HepG2 (cell line): ENCODE data around the gene ANTXRL.

Experiments used
- CREM ChIP-seq, 2 experiments: sonication (generic) in 1 of 2; formaldehyde crosslinking in 1 of 2; IDR thresholded peaks; 2 replicates each; pipeline versions ENCODE4 v1.4.0 to v1.6.1; 2016 to 2020; ENCODE audit warnings: antibody characterized with exemption in 1 of 2, mild to moderate bottlenecking in 1 of 2, missing genetic modification reagents in 1 of 2
- KDM5A ChIP-seq: fragments of 200-600 bp; sonication (generic); IDR thresholded peaks from 2 replicates; pipeline ENCODE4 v1.7.0; 2018; ENCODE audit warnings: antibody characterized with exemption, mild to moderate bottlenecking, low read length, borderline replicate concordance
- SIX1 ChIP-seq: sonication (generic); formaldehyde crosslinking; IDR thresholded peaks from 2 replicates; pipeline ENCODE4 v1.4.0; 2020; ENCODE audit warnings: missing genetic modification reagents, borderline replicate concordance
- ZNF335 ChIP-seq: sonication (generic); formaldehyde crosslinking; IDR thresholded peaks from 2 replicates; pipeline ENCODE4 v1.4.0; 2020; ENCODE audit warnings: missing genetic modification reagents
- TF ChIP-seq, protein P1 (sequence below): sonication (generic); formaldehyde crosslinking; IDR thresholded peaks from 2 replicates; pipeline ENCODE4 v1.8.1; 2023; ENCODE audit warnings: missing genetic modification reagents, inconsistent platforms, borderline replicate concordance

DNA sequence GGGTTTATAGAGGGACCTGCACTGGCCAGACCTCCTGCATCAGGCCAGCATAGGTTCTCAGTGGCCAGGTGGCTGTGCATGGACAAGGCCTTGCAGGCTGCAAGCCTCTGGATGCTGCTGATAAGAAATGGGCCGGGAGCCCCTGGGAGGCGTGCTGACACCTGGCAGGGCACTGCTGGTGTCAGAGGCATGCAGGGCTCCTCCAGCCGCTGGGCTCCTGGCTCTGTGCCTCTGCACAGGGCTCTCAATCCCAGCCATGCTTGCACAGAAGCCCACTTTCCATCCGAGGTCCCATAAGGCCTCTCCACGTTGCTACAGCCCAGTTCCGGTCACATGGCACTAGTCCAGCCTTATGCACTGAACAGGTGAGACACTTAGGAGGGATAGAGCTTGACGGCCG lies 27.3 kb downstream of the ANTXRL start:
- no peak for TF ChIP-seq ZNF335 (CRISPR knock-in tag)
- no peak for TF ChIP-seq SIX1 (CRISPR knock-in tag)
- TF ChIP-seq, protein P1, sequence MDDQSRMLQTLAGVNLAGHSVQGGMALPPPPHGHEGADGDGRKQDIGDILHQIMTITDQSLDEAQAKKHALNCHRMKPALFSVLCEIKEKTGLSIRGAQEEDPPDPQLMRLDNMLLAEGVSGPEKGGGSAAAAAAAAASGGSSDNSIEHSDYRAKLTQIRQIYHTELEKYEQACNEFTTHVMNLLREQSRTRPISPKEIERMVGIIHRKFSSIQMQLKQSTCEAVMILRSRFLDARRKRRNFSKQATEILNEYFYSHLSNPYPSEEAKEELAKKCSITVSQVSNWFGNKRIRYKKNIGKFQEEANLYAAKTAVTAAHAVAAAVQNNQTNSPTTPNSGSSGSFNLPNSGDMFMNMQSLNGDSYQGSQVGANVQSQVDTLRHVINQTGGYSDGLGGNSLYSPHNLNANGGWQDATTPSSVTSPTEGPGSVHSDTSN (CRISPR knock-in tag), result no peak
- TF ChIP-seq CREM (IDR thresholded peaks at IDR 0.05), result no peak
- TF ChIP-seq CREM (CRISPR knock-in tag; IDR thresholded peaks at IDR 0.05), result no peak
- TF ChIP-seq KDM5A, result no peak
